A673 (cell line): Measurements from ENCODE around the gene EXTL1.

Source experiments
- CTCF ChIP-seq: fragments of 300-800, 200-600 bp; sonication (generic); conservative IDR thresholded peaks from 2 replicates; pipeline ENCODE4 v1.5.1; 2017; ENCODE audit warnings: low read depth, mild to moderate bottlenecking, antibody characterized with exemption, low read length, moderate library complexity, mixed read lengths
- EZH2 ChIP-seq: fragments of 200-600 bp; sonication (generic); IDR thresholded peaks from 2 replicates; pipeline ENCODE4 v1.6.1; 2017; ENCODE audit warnings: borderline replicate concordance, low read depth, mild to moderate bottlenecking, mixed read lengths, antibody characterized with exemption, low read length; ENCODE audit not compliant: poor library complexity, severe bottlenecking

- TF ChIP-seq EZH2: no peak
- no peak for TF ChIP-seq CTCF
Measured at GRCh38 chr1:26047278-26047874, 25.8 kb downstream of the EXTL1 start.
